ENCODE results near the gene TMEM131. TPM values are rescaled to one million over a fixed set of nuclear protein-coding genes. Genes with fewer than 3 reads are reported as not detected.
A peak's percentile ranks its signal among the peaks of the same experiment; 100 is the strongest.

TMEM131 gene
- total and polyA plus RNA-seq, 10 of the 15 experiments (the other 5 are each of a cell fraction or from before 2014, with no cell fraction given) = 6.0 to 48.2 (median 23.2) TPM

- CTCF ChIA-PET = no interaction called here
- no peaks in the 10 kb centered on the region for H4K20me1 ChIP-seq (ENCODE audit: control insufficient read depth, insufficient read depth)
- no peak overlapping the region for H3K4me3 ChIP-seq
- H3K9me3 ChIP-seq (replicated peaks; ENCODE audit: control insufficient read depth, insufficient read depth, low read length) = no peaks in the 10 kb centered on the region
- no peak overlapping the region for H3K27ac ChIP-seq (ENCODE audit: control insufficient read depth, insufficient read depth)
- peaks cover 0 to 3% of the 10 kb centered on the region in 2 experiments; a peak in 2 of 4 replicates for H3K36me3 ChIP-seq (ENCODE audit: control insufficient read depth in 2 of 2, insufficient read depth in 2 of 2, low read length in 1 of 2)
- DNase-seq (ENCODE audit: low read depth, low spot score) = peak; percentile 21
- no peaks in the 10 kb centered on the region for H3K27me3 ChIP-seq (replicated peaks in 1 of 2; ENCODE audit: control insufficient read depth in 2 of 2, insufficient read depth in 2 of 2, low read length in 1 of 2)
- FAIRE-seq = no peak
- TF ChIP-seq STAT3 (IDR thresholded peaks at IDR 0.05; ENCODE audit: low read depth, low read length) = no peak
- TF ChIP-seq GATAD2B (conservative IDR thresholded peaks at IDR 0.05; ENCODE audit: low read depth) = no peak
- peak; percentile 61; the same call in 1 of the 2 replicates for TF ChIP-seq JUNB (IDR thresholded peaks at IDR 0.05)
- no peak for TF ChIP-seq POLR2A (IDR thresholded peaks at IDR 0.05; ENCODE audit: low read depth, low read length)
- TF ChIP-seq TCF12 (IDR thresholded peaks at IDR 0.05; ENCODE audit: low read depth, low read length) = no peak
- no peak for TF ChIP-seq ZNF384 (IDR thresholded peaks at IDR 0.05; ENCODE audit: borderline replicate concordance, low read depth, low read length)
- TF ChIP-seq NFIC (IDR thresholded peaks at IDR 0.05; ENCODE audit: low read depth, low read length) = peak; percentile 44; the same call in 1 of the 2 replicates
- TF ChIP-seq RCOR1 (conservative IDR thresholded peaks at IDR 0.05; ENCODE audit: low read depth, low read length) = no peak
- peak; percentile 82 for TF ChIP-seq RUNX3 (IDR thresholded peaks at IDR 0.05; ENCODE audit: low read length)
- TF ChIP-seq STAT1 (conservative IDR thresholded peaks at IDR 0.05) = no peak
- no peak for TF ChIP-seq FOXM1 (IDR thresholded peaks at IDR 0.05; ENCODE audit: low read depth, low read length)
- TF ChIP-seq ZBED1 (IDR thresholded peaks at IDR 0.05; ENCODE audit: borderline replicate concordance) = no peak
- H3K4me2 ChIP-seq (ENCODE audit: control insufficient read depth, insufficient read depth) = no peak overlapping the region
- RAD21 ChIA-PET (ENCODE audit: unreplicated experiment) = no interaction called here
- BruUV-seq (replicated peaks) = no TSS peak
- H3K79me2 ChIP-seq (ENCODE audit: control insufficient read depth, insufficient read depth, low read length) = no peaks in the 10 kb centered on the region; the same call in 1 of the 2 replicates
- H3K4me1 ChIP-seq (ENCODE audit: control insufficient read depth, insufficient read depth, low read length) = peaks cover 8% of the 10 kb centered on the region
- peak; percentile 89 for ATAC-seq
- WGBS (ENCODE audit: insufficient coverage, insufficient replicate concordance, low lambda C conversion rate, missing lambda C conversion rate) = 35% methylated on average over 3 of the region's 3 CpGs
- SMC1A ChIA-PET (ENCODE audit: uncharacterized antibody, unreplicated experiment) = no interaction called here
- H3K9ac ChIP-seq (ENCODE audit: control insufficient read depth, insufficient read depth, low read length) = no peak overlapping the region
- intact Hi-C loops (cut with micrococcal nuclease; ENCODE audit: unreplicated experiment) (no loop called here), in situ Hi-C loops (cut with MboI) (no loop called here)
- no peak overlapping the region for H2AFZ ChIP-seq (ENCODE audit: control insufficient read depth, low read depth, low read length)
- POLR2A ChIA-PET = no interaction called here
Measured at GRCh38 chr2:97849881-97850528, 145.7 kb downstream of the TMEM131 start.

Data from GM12878 (cell line).